HT-29 (cell line): Measurements from ENCODE around the gene PRAMEF17. TPM values are rescaled to one million over a fixed set of nuclear protein-coding genes. Genes with fewer than 3 reads are reported as not detected.
"Not testable (repeated sequence)": the region's sequence is repeated elsewhere in the genome, so short reads cannot be mapped to it uniquely, and the experiment has no call there.

ENCODE experiments used
- DNase-seq: peaks from one replicate; pipeline ENCODE4 v3.0.0-alpha.2; 2015; ENCODE audit warnings: low spot score
- total RNA-seq: library from RNA; depleted of rRNA; stranded (reverse); fragments of >200 nt; shearing (Covaris generic); gene quantifications from 2 replicates; pipeline ENCODE4 v1.2.3, GENCODE V29; 2014; rRNA removed

PRAMEF17 gene, protein sequence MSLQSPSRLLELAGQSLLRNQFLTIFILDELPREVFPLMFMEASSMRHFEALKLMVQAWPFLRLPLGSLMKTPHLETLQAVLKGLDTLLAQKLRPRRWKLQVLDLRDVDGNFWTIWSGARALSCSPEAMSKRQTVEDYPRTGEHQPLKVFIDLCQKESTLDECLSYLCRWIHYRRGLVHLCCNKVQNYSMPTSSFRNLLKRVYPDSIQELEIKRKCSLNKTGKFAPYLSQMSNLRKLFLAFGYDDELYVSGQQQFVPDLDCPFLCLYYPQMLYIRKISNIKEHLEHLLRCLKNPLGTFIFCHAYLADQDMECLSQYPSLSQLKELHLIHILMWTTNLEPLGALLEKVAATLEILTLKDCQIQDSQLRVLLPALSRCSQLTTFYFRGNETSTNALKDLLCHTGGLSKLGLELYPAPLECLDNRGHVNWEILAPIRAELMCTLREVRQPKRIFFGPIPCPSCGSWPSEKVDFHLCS
- not detected in 2 replicates for total RNA-seq

DNA sequence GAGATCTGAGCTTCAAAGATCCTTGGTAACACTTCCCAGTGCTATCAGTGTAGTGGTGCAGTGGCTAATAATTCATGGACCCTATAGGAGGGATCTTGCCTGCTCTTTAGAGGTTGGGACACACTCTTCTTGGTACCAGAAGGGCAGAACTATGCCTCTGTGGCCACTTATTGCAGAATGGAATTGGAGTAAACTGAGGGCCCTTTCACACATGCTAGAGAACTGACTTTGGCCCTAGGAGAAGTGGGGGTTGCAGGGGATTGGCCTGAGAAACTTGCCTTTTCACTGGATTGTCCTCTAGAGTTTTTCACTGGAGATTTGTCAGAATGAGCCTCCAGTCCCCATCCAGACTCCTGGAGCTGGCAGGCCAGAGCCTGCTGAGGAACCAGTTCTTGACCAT lies at the start of gene PRAMEF17:
Gene PRAMEF17, plus strand, starts transcription at position 301 of the 400 bp plus-strand sequence. Its CDS starts 26 bp downstream, at position 327.
- DNase-seq, result not testable (repeated sequence)

DNA sequence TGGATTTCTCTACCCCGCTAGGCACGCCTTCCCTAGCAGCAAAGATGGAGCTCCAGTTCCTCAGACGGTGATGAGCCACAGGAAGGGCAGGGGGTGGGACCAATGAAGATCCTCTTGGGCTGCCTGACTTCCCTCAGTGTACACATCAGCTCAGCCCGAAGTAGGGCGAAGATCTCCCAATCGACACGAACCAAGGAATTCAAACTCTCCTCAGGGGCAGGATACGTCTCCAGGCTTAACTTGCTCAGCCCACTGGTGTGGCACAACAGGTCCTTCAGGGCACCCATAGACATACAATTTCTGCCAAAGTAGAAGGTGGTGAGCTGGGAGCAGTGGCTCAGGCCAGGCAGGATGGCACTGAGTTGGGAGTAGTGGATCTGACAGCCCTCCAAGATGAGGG lies 46.9 kb upstream of the PRAMEF17 start:
- not testable (repeated sequence) for DNase-seq

DNA sequence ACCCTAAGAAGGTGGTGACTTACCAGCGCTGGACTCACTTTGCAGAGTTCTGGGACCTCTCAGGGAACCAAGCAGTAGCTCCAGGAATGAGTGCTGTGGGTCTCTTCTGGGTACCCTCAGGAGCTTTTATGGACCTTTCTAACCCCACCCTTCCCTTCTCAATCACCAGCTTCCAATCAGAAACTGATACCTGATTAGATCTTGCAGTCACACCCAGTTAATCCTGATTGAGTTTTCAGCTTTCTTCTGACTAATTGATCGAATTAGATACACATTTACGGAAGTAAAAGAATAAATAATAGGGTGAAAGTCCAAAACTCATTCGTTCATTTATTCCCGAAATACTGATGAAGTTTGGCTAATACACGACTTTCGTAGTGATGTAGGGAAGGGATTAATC lies 42.4 kb upstream of the PRAMEF17 start, which contains the start of gene PRAMEF14:
Gene PRAMEF14, minus strand, starts transcription at position 101 of the 400 bp plus-strand sequence. CDS start 1,820 bp downstream, outside the sequence.
- DNase-seq, result not testable (repeated sequence)

DNA sequence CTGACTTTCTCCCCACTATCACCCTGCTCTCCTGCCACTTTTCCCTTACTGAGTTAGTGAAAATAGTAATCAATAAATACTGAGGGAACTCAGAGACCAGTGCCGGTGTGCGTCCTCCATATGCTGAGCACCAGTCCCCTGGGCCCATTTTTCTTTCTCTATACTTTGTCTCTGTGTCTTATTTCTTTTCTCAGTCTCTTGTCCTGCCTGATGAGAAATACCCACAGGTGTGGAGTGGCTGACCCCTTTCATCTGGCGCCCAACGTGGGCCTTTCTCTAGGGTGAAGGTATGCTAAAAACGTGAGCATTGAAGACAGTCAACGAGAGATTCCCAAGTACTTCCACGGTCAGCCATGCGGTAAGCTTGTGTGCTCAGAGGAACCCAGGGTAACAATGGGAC lies 36.0 kb upstream of the PRAMEF17 start:
- not testable (repeated sequence) for DNase-seq

DNA sequence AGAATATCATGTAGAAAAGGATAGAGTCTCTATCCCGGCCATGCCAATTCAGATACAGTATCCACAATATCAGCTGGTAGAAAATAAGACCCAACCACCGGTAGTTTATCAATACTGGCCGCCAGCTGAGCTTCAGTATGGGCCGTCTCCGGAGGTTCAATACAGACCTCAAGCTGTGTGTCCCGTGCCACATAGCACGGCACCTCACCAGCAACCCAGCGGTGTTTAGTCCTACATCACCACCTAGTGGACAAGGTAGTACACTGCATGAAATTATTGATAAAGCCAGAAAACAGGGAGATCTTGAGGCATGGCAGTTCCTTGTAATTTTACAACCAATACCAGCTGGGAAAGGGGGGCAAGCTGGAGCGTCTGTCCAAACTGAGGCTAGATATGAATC lies 35.0 kb upstream of the PRAMEF17 start:
- DNase-seq, result not testable (repeated sequence)

DNA sequence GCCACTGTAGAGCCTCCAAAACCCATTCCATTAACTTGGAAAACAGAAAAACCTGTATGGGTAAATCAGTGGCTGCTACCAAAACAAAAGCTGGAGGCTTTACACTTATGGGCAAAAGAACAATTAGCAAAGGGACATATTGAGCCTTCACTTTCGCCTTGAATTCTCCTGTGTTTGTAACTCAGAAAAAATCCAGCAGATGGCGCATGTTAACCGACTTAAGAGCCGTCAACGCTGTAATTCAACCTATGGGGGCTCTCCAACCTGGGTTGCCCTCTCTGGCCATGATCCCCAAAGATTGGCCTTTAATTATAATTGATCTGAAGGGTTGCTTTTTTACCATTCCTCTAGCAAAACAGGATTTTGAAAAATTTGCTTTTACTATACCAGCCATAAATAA lies 32.7 kb upstream of the PRAMEF17 start:
- peak; percentile 67 for DNase-seq

DNA sequence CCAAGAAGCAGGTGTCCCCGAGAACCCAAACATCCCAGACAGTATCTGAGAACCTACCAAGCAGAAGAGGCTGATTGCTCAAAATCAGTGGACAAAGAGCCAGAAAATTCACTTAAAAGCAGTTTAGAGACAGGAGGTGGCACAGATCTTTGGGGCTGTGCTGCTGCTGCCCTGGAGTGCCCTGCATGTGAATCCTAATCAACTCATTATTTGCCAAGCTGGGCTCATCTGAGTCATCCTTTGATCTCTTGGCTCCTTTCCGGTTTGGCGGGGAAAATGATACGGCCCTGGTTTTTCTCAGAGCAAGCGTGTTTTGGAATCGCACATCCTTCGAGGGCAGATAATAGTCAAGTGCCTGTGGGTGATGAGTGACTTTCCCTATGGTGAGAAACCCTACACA lies 27.1 kb upstream of the PRAMEF17 start:
- not testable (repeated sequence) for DNase-seq

DNA sequence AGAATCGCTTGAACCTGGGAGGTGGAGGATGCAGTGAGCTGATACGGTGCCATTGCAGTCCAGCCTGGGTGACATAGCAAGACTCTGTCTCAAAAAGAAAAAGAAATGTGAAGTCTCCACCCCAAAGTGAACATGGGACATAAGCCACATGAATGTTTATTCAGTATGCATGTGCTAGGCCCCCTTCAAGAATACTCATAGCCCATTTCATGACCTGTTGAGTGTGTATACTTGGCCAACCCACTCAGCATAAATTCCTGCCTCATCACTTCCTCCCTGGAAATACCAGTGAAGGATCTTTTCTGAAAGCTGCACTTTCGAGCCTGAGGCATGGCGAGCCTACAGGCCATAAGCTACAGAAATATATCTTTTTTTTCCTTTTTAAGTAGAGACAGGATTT lies 24.5 kb upstream of the PRAMEF17 start:
- not testable (repeated sequence) for DNase-seq

DNA sequence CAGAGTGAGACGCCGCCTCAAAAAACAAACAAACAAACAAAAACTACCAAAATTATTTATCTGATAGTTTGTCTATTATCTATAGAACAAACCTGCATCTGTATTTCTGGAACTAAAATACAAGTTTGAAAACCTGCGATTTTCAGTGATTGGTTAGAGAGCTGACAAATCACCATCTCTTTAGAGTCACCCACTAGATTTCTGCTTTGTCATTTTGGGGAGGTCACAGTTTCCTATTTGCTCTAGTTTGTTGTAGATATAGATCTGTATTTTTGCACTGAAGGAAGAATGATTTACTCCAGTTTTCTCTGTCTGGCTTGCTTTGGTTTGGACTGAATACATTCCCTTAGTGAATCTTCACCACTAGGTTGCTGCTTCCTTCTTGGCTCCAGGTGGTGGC lies 22.9 kb upstream of the PRAMEF17 start:
- DNase-seq, result not testable (repeated sequence)

DNA sequence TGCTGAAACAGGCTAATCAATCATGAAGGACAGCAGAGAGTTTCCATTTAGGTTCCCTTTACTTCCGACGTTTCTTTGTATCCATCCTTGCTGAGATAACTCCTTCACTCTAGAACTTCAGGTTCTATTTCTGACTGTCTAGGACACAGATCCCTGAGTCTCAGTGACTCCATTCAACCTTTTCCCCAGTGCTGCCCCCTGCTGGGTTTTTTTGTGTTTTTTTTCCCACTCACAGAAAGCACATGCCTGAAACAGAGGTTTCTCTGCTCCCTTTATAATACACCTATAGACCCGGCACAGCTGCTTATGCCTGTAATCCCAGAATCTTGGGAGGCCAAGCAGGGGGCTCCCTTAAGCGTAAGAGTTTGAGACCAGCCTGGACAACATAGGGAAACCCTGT lies 20.9 kb upstream of the PRAMEF17 start:
- peak; percentile 71 for DNase-seq

DNA sequence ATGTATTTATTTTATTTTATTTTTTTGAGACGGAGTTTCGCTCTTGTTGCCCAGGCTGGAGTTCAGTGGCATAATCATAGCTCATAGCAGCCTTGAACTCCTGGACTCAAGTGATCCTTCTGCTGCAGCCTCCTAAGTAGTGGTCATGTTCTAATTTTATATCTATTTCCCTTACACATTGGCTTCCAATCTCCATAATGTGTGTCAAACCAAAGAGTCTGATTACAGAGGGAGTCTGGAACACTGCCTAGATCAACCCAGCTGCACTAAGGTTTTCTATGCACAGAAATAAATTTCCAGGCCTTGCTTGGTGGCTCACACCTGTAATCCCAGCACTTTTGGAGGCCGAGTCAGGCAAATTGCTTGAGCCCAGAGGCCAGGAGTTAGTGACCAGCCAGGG lies 10.4 kb upstream of the PRAMEF17 start:
- not testable (repeated sequence) for DNase-seq

DNA sequence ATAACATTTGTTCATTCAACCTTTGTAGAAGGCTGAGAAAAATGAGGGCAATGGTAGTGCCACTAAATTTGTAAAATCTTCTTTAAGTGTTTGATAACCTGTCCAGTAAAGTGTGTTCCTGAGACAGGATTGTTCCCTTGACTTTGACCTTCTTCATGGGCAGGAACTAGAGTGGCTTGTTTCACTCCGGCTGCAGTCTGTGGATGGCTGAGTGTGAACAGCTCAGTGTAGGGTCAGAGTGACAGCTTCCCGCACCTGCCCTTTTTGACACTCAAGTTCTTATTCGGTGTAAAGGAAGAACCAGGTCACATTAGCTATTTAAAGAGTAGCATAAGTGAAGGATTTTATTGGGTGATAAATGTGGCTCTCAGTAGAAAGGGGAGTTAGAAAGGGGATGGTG lies 9.1 kb upstream of the PRAMEF17 start:
- not testable (repeated sequence) for DNase-seq

DNA sequence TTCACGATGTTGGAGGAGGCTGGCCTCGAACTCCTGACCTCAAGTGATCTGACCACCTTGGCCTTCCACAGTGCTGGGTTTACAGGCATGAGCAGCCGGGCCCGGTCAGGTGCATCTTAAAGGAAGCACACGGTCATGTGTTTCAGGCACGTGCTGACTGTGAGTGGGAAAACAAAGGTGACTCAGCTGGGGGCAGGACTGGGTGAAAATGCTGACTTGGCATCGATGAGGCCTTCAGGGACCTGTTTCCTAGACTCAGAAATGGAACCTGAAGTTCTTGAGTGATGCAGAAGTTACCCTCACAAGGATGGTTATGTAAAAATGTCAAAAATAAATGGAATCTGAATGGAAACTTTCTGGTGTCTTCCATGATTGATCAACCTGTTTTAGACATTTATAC lies 3.6 kb downstream of the PRAMEF17 start:
- not testable (repeated sequence) for DNase-seq

DNA sequence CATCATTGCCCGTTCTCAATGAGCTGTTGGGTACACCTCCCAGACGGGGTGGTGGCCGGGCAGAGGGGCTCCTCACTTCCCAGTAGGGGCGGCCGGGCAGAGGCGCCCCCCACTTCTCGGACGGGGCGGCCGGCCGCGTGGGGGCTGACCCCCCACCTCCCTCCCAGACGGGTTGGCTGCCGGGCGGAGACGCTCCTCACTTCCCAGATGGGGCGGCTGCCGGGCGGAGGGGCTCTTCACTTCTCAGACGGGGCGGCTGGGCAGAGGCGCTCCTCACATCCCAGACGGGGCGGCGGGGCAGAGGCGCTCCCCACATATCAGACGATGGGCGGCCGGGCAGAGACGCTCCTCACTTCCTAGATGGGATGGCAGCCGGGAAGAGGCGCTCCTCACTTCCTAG lies 5.3 kb downstream of the PRAMEF17 start:
- not testable (repeated sequence) for DNase-seq

DNA sequence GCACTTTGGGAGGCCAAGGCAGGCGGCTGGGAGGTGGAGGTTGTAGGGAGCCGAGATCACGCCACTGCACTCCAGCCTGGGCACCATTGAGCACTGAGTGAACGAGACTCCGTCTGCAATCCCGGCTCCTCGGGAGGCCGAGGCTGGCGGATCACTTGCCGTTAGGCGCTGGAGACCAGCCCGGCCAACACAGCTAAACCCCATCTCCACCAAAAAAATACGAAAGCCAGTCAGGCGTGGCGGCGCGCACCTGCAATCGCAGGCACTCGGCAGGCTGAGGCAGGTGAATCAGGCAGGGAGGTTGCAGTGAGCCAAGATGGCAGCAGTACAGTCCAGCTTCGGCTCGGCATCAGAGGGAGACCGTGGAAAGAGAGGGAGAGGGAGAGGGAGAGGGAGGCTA lies 5.9 kb downstream of the PRAMEF17 start:
- not testable (repeated sequence) for DNase-seq

DNA sequence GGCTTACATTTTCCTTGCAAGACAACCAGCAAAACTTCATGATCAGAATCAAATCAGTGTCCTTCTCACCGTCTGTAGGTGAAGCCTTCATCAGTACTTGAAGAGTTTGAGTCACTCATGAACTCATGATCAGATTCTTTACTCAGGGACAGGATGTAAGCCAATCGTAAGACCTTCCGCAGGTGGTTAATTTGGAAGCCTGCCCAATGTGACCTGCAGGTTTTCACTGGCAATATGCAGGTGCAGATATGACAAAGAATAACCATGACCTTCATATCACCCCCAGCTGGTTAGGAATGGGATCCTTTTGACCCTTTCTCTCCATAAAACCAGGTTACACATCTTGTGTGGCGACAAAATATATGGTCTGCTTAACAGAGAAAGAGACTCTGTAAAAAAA lies 18.4 kb downstream of the PRAMEF17 start:
- no peak for DNase-seq

DNA sequence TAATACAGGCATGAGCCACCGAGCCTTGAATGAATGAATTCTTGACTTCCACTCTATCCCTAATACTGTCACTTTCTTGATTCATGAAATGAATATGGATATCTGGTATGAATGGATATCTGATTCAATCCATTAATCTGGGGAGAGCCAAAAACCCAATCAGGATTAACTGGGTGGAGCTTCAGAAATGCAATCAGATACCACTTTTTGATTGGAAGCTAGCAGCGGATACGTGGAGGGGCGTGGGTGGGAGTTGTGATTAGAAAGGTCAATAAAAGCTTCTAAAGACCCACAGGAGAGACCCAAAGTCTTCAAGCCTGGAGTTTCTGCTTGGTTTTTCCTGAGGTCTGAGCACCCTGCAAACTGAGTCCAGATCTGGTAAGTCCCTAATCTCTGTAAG lies 20.7 kb downstream of the PRAMEF17 start, which contains the start of gene PRAMEF20:
Gene PRAMEF20, plus strand, starts transcription at position 301 of the 400 bp plus-strand sequence. CDS start 5,905 bp downstream, outside the sequence.
- DNase-seq, result not testable (repeated sequence)

DNA sequence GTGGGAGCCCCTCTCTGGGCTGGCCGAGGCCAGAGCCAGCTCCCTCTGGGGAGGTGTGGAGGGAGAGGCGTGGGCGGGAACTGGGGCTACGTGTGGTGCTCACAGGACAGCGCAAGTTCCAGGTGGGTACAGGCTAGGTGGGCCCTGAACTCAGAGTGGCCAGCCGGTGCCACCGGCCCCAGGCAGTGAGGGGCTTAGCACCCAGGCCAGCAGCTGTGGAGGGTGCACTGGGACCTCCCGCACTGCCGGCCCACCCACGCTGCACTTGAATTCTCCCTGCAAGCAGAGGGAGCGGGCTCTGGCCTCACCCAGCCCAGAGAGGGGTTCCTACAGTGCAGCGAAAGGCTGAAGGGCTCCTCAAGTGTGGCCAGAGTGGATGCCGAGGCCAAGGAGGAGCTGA lies 41.1 kb downstream of the PRAMEF17 start:
- DNase-seq, result no peak

DNA sequence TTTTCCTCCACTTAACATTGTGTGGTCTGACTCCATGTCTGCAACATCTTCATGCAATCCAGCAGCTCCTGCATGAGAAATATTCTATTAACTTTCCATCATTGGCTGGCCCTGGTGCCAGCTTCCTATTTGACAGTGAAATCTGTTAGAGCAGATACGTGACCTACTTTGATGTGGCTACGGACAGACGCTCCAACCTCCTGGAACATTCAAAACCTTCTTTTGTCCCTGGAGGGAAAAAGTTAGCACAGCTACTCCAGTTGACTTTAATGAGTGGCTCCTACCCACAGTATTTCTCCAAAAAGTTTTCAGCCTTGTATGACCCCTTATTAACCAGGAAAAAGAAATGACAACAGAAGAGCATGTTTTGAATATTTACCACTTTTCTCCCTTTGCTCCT lies 42.8 kb downstream of the PRAMEF17 start:
- no peak for DNase-seq

DNA sequence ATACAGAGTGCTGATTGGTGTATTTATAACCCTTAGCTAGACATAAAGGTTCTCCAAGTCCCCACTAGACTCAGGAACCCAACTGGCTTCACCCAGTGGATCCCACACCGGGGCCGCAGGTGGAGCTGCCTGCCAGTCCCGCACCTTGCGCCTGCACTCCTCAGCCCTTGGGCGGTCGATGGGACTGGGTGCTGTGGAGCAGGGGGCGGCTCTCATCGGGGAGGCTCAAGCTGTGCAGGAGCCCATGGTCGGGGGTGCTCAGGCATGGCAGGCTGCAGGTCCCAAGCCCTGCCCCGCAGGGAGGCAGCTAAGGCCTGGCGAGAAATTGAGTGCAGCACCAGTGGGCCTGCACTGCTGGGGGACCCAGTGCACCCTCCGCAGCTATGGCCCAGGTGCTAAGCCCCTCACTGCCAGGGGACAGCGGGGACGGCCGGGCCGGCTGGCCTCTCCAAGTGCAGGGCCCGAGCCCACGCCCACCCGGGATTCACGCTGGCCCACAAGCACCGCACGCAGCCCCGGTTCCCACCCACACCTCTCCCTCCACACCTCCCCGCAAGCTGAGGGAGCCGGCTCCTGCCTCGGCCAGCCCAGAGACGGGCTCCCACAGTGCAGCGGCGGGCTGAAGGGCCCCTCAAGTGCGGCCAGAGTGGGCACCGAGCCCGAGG lies 44.4 kb downstream of the PRAMEF17 start:
- not testable (repeated sequence) for DNase-seq

DNA sequence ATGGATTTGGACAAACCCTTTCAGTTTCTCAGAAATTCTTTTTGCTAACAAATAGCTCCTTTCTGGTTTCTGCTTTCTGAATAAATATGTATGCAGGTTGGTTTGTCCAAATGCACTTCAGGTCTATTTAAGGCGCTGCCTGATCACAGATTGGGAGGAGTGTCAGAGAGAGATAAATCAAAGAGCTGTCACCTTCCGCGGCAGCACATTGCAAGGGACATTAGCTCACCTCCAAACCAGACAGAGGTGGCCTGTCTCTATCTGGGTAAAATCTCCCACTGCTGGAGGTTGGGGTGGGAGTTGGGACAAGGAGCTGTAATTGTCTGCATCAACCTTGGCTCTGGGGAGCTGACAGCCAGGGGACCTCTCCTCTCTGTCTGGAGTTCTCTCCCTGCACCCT lies 46.0 kb downstream of the PRAMEF17 start:
- no peak for DNase-seq

DNA sequence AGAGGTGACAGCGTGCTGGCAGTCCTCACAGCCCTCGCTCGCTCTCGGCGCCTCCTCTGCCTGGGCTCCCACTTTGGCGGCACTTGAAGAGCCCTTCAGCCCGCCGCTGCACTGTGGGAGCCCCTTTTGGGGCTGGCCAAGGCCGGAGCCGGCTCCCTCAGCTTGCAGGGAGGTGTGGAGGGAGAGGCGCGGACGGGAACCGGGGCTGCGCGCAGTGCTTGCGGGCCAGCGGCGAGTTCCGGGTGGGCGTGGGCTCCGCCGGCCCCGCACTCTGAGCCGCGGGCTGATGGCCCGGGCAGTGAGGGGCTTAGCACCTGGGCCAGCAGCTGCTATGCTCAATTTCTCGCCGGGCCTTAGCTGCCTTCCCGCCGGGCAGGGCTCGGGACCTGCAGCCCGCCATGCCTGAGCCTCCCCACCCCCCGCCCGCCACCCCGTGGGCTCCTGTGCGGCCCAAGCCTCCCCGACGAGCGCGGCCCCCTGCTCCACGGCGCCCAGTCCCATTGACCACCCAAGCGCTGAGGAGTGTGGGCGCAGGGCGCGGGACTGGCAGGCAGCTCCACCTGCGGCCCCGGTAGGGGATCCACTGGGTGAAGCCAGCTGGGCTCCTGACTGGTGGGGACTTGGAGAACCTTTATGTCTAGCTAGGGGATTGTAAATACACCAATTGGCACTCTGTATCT lies 49.8 kb downstream of the PRAMEF17 start:
- not testable (repeated sequence) for DNase-seq
